ENCODE data around the gene DYSF. TPM values are rescaled to one million over a fixed set of nuclear protein-coding genes. Genes with fewer than 3 reads are reported as not detected.
A peak's percentile ranks its signal among the peaks of the same experiment; 100 is the strongest.

Gene DYSF
- total RNA-seq, 1 donor from 2014 or later, result 0.82 TPM

DNA sequence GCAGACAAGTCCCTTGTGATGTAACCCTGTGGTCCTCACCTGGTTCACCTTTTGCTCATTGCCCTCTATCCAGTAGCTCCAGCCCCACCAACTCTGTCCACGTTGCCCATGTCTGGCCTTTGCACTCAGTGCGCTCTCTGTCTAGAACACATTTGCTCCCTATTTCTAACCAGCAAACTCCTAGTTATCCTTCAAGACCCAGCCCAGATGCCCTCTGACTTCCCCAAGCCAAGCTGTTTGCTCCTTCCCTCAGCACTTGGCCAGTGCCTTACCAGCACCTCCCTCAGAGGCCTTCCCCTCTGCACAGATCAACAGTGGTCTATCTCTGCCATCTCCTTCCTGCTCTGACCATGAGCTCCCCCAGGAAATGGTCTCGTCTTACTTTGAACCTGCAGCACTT is 137.7 kb downstream of the DYSF start:
- DNase-seq (ENCODE audit: low spot score in 2 of 2) (no peak), FAIRE-seq (no peak)

DNA sequence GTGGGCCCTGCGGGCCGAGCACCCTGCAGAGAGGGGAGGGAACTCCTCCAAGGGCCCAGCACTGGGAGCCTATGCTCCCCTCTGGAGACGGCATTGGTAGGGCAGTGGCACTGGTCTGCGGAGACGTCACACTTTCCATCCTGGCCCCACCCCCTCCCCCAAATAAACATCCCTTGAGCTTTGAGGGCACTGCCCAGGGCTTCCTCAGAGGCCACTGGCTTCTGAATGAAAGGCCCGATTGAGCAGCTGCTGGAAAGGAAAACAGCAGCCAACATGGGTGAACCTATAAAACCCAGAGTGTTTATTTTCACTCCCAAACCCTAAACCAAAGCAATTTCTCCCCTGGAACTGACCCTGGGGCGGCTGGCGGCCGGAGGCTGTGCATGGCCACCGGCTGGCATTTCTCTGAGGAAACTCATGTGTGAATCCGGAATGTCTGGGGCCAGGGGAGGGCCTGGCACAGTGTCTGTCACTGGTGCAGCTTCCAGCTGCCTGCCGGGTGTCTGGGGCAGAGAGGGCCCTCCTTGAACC is 138.9 kb downstream of the DYSF start:
- FAIRE-seq (no peak), DNase-seq (ENCODE audit: low spot score in 2 of 2) (peak; percentile 41 to 58)

DNA sequence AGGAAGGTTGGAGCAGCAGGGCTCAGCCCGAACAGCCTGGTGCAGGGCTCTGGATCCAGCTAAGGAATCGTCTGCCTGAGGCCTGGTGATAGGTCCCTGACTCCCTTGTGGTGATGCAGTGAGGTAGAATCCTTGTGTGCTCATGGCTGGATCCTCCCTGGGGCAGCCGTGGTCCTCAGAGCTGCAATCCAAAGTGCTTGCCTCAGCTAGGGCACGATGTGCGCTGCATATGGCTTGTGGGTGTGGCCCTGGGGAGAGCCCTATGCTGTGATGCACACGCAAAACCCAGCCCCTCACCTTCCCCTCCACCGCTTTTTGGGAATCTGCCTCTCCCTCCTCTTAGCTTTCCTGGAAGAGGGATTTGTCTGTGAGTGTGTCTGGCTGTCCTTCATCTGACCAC is 142.2 kb downstream of the DYSF start:
- FAIRE-seq (no peak), DNase-seq (ENCODE audit: low spot score in 2 of 2) (no peak)

DNA sequence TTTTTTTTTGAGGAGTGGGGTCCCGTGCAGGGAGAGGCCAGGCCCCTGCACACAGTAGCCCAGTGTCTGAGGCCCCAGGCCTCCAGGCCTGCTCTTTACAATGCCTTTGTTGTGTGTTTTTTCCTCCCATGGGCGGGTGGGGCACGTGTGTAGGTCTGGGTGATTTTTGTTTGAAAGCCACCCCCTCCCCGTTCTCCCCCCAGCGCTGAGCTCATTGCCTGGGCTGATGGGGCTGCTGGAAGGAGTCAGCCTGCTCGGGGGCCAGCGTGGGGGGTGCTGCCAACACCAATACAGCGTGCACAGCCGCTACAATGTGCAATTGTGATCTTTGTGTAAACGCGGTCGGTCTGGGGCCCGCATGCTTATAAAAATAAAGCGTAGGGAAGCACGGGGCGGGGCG is 142.7 kb downstream of the DYSF start:
- peak; percentile 66 to 70 for DNase-seq (ENCODE audit: low spot score in 2 of 2)
- FAIRE-seq, result peak; percentile 45

DNA sequence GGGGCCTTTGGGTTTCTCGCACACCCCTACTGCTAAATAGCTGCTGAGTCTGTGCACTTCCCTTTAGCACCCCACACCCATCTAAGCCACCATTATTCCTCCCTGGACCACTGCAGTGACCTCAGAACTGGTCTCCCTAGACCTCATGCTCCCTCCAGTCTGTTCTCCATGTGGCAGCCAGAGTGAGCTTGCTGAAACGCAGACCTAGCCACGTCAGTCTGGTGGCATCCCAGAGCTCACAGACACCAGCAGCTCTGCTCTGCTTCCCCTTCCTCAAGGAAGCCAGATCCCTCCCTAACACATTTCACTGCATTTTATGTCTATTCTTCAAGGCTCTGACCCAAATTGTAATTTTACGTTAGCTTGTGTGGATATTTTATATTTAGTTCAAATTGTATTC is 144.4 kb downstream of the DYSF start:
- DNase-seq (ENCODE audit: low spot score in 2 of 2), result no peak
- FAIRE-seq, result no peak

DNA sequence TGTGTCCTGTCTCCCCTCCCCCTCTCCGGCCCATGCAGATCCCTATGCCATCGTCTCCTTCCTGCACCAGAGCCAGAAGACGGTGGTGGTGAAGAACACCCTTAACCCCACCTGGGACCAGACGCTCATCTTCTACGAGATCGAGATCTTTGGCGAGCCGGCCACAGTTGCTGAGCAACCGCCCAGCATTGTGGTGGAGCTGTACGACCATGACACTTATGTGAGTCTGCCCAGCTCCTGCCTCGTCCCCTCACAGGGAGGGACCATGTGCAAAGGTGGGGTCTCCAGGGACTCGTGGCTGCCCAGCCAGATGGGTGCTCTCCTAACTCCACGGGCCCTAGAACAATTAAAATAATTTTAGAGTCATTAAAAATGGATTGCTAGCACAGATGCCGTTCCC is 145.2 kb downstream of the DYSF start:
- no peak for FAIRE-seq
- no peak for DNase-seq (ENCODE audit: low spot score in 2 of 2)

DNA sequence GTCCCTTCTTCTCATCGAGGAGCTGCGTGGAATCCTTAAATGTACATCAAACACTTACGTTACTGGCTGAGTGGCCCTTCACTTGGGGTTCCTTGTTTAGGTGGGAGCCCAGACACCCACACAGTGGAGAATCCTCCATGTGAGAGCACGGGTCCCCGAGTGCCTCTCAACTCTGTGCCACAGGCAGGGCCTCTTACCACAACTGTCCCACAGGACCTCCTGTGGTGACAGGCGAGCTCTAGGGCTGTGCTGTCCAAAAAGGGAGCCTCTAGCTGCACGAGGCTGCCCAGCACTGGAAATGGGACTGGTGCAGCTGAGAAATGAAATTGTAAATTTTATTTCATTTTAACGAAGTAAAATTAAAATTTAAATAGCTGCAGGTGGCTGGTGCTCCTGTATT is 145.7 kb downstream of the DYSF start:
- DNase-seq (ENCODE audit: low spot score in 2 of 2), result no peak
- FAIRE-seq, result no peak

DNA sequence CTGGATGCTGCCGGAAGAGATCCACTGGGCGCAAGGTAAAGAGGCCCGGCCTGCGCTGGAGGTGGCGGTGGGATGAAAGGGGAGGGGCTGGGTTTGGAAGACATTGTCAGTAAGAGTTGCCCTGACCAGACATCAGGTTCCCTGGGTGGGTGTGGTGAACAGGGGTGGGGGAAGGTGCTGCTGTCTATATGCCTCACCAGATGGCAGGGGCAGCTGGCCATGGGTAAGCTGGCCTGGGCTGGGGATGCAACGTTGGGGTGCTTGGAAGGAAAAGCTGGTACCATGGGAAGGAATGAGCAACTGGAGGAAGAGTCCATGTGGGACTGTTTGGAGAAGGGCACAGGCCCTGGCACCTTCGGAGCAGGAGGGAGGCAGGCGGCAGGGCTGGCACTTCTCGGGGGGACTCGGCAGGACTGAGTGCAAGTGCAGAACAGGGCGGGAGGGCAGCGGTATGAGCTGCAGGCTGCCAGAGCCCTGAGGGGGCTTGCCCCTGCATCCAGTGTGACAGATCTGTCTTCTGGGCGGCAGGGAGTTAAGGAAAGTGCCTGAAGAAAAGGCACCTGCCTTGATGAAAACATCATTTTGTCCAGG is 146.4 kb downstream of the DYSF start:
- no peak for FAIRE-seq
- no peak for DNase-seq (ENCODE audit: low spot score in 2 of 2)

DNA sequence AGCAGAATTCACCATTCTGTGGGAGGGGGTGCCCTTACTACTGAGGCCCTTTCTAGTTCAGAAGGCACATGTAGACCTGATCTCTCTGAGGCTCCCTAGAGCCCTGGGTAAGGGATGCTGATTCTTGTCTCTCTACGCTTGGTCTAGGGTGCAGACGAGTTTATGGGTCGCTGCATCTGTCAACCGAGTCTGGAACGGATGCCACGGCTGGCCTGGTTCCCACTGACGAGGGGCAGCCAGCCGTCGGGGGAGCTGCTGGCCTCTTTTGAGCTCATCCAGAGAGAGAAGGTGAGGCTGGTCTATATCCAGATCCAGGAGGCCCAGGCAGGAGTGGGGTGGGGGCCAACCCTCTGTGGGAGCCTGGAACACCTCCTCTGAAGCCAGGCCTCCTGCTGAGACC is 147.2 kb downstream of the DYSF start:
- FAIRE-seq, result no peak
- DNase-seq (ENCODE audit: low spot score in 2 of 2), result no peak

DNA sequence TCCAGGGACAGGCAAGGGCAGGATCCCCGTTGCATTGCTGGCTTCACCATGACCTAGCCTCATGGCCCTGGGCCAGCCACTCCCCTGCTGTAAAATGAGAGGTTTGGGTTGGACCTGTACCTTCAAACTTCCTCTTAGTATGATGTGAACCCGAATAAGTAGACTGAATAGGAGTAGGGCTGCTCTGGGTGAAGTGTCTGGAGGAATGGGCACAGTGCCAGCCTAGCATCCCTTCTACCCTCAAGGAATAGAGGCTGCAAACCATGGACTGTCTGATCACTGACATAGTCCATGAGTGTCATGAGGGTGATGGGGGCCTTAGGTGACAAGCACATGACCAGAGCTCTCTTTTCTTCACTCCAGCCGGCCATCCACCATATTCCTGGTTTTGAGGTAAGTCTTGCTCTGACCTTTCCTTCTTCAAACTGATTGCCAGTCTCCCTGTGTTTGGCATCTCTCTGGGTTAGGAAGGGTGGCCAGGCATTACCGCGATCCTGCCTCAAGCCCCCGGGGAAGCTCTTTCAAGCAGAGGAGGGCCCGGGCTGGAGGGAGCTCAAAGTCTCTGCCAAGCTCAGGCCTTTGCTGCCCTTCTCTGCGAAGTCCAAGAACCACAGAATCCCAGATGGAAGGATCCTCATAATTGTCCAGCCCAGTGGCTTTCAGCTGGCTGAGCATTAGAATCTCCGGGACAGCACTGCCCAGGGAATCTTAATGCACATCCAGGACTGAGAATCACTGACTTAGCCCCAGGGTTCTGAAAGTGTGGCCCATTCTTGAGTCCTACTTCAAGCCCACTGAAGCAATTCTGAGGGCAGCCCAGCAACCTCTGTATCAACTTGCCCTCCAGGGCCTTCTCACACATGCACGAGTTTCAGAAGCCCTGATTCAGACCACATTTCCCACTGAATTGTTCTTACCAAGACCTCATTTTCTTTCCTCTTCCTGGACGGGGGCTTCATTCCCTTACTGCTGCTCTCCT is 148.1 kb downstream of the DYSF start:
- no peak for DNase-seq (ENCODE audit: low spot score in 2 of 2)
- FAIRE-seq, result no peak

DNA sequence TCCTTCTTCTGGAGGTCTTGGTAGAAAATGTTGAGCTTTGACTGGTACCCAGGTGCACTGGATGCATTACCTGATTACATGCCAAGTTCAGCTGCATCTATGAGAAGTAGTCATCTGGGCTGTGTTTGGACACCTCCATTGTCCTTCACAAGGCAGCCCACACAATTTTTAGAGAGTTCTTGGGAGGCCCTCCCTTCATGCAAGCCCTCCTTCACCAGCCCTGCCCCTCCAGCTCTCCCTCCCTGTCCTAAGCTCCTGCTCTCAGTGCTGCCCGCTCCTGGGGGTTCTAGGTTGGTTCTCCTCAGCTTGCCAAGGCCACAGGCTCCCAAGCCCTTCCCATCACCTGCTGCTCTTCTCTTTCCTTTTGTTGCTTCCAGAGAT is 148.7 kb downstream of the DYSF start:
- no peak for FAIRE-seq
- no peak for DNase-seq (ENCODE audit: low spot score in 2 of 2)

DNA sequence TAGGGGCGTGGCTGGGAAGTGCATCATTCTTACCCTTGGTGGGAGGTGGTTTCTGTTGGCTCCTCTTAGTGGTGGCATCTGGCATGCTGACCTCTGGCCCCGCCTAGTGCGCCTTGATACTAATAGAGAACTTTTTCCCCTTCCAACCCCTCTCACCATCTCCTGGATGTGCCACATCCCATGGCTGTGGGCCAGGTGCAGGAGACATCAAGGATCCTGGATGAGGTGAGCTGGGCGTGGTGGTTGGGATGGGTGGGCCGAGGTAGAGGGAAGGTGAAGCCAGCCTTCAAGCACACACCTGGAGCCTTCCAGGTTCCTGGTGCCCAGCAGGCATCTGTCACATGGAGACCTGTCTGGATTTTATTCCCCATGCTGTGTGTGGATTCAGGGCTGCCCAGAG is 149.2 kb downstream of the DYSF start:
- no peak for FAIRE-seq
- no peak for DNase-seq (ENCODE audit: low spot score in 2 of 2)

DNA sequence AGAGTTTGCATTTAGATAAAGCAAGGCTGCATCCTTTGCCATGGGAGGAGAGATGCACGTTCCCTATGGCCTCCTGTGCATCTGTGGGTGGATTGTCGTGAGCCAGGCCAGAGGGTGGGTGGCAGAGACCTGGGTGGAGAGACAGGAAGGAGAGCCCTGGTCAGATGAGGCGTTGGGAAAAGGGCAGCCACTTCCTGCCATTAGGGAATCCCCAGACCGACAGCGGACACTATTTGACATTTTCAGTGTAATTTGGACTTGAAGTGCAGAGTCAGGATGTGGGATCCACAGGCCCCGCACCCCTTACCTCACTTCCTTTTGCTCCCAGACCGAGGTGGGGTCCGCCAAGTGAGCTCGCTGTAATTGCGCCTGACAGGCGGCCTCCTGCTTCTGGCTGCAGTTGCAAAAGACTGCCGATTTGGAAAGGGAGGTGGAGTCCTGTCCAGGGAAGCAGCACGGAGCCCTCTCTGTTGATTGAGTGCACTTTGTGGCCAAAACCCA is 150.0 kb downstream of the DYSF start:
- no peak for FAIRE-seq
- DNase-seq (ENCODE audit: low spot score in 2 of 2), result no peak

DNA sequence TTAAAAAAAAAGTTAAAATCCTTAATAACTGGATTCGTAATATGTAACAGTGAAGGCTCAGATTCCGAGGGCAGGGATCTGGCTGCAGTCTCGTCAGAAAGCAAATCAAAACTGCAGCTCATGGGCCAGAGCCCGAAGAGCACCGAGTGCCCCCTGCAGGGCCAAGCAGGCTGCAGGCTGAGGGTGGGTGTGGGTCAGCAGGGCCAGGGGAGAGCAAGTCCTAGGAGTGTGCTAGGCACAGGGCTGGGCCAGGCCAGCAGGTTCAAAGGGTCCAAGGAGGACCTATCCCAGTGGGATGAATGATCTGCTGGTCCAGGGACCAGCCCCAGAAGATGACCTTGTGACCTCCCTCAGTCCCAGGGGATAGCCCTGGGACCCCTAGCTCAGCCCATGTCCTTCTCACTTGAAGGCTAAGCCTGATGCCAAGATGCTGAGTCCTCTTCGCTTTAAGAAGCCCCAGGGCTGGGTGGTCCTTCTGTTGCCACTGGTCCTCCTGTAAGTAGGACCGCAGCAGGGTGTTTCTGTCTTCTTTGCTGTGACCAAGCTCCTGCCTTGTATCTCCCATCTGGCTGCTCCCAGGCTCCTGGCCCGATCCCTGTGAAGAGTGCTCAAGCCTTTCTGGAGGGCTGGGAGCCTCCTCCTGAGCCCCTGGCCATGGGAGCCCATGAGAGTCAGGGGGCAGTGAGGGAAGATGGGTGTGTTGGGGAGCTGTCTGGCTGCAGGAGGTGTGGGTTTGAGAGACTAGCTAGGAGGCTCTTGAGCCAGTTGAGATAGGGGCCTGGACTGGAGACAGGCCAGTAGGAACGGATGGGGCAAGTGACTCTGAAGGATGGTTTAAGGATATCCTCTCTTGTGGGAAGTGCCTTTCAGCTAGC is 150.7 kb downstream of the DYSF start:
- FAIRE-seq (no peak), DNase-seq (ENCODE audit: low spot score in 2 of 2) (no peak)

DNA sequence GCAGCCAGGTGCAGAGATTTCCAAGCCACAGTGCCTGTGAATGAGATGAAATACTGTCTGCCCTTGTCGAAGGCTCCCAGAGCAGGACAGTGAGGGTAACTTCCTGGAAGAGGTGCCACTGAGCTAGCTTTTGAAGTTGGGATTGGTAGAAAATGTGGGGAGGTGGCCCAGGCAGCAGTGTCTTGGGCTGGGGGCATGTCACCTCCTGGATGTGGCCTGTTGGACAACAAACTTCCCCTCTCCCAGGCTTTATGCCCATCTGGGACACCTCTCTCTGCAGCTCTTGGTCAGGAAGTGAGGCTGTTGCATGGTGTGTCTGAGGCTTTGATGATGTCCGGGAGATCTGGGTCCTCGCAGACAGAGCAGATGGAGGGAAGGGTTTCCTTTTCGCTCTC is 151.4 kb downstream of the DYSF start:
- FAIRE-seq (no peak), DNase-seq (ENCODE audit: low spot score in 2 of 2) (no peak)

DNA sequence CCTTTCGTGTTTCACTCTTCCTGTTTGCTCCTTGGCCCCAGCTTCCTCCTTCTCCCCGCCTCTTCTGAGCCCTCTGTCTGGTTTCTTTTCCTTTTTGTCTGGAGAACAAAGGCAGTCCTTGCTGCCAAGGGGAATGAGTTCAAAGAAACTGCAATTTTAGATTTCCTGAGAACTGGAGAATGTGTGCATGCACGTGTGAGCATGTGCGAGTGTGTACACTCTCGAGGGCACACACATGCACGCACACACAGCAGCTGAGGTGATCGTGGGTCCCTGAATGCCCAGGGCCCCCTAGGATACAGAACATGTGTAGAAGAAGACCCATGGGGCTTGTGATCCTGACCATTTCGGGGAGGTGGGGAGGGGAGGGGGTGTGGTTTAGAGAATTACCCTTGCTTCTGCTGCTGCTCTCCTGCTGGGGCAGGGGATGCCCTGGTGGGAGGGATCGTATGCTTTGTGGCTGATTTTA is 151.8 kb downstream of the DYSF start:
- no peak for DNase-seq (ENCODE audit: low spot score in 2 of 2)

DNA sequence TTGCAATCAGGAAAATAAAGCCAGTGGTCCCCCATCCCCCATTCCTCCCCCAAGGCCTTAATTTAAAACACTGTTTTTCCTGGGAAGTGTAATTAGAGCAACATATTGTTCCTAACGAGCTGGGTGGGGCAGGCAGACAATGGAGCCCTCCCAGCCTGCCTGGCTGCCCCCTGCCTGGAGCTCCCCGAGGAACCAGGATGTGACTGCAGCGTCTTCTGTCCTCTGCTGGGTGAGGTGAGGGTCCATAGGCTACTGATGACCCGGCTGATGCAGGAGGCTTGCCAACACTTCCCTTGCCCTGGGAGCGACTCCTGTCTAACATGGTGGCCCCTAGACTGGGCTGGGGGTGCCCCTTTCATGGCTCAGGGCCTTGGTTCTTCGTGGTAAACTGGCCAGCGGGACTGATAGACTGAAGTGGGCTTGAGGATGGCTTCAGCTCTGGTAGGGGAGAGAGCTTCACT is 152.4 kb downstream of the DYSF start:
- FAIRE-seq (no peak), DNase-seq (ENCODE audit: low spot score in 2 of 2) (no peak)

More for the DNA sequence above, 151.8 kb downstream of the DYSF start:
- no peak for FAIRE-seq

DNA sequence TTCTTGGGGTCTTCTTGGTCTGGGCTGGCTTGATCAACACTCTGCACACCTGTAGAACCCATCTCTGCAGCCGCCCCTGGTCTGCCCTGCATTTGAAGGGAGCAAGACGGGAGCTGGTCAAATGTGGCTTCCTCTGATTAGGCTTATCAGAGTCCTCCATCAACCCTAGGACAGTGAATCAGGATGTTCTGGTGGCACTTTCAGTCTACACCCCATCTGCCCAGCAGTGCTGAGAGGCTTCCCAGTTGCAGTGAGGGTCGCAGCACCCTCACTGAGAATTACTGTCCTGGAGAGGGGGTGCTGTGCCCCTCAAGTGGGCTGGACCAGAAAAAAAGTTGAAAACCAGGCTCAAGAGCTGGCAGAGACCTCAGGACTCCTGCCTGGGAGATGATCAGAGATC is 152.9 kb downstream of the DYSF start:
- FAIRE-seq (no peak), DNase-seq (ENCODE audit: low spot score in 2 of 2) (no peak)

DNA sequence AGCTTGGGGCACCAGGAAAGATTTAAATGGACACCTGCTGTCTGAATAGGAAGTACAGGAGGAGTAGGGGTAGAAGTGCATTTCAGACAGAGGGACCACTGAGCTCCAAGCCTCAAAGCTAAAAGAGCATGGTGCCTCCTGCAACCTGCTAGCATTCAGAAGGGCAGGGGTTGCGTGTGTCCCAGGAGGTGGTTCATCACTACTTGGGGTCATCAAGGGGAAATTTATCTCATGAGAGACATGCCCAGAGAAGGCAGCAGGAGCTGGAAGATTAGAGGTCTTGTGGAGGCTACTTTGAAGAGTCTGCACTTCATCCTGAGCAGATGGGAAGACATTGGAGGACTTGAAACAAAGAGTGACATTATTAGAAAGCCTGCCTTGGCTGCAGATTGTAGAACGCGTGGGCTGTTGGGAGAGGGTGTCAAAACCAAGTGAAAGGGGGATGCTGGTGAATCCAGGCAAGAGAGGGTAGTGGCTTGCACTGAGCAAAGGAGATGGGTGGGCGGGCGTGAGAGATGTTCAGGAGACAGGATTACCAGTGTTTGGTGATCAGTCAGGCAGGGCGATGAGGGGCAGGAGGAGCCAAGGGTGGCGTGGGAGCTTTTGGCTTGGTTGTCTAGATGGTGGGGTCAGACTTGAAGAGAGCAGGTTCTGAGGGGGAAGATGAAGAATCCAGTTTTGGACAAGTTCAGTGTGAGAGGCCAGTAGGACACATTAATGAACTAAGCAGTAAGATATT is 154.0 kb downstream of the DYSF start:
- no peak for FAIRE-seq
- DNase-seq (ENCODE audit: low spot score in 2 of 2), result no peak

DNA sequence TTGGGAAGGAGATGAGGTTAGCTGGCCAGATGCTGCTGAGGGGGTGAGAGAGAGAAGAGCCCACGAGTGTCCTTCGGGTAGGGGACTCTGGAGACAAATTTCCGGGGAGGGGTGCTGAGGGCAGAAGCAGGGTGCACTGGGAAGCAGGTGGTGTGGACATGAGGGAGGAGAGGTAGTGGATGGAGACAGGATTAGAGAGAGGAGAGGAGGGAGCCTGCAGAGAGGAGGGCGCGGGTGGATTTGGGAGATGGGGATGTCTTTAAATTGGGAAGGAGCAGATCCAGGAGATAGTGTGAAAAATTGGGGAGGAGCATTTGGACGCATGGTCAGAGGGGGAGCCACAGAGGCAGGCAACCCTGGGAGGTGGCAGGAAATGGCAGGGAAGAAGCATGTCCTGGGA is 154.7 kb downstream of the DYSF start:
- no peak for FAIRE-seq

More for the DNA sequence above, 154.7 kb downstream of the DYSF start:
- no peak for DNase-seq (ENCODE audit: low spot score in 2 of 2)
